GM19455 (cell line): ENCODE measurements around the gene STK32B.

Experiments
- ATAC-seq: cut with Tn5 transposase; IDR thresholded peaks from one replicate; pipeline ENCODE4 v1.9.1; 2021; ENCODE audit not compliant: unreplicated experiment

Gene STK32B

DNA sequence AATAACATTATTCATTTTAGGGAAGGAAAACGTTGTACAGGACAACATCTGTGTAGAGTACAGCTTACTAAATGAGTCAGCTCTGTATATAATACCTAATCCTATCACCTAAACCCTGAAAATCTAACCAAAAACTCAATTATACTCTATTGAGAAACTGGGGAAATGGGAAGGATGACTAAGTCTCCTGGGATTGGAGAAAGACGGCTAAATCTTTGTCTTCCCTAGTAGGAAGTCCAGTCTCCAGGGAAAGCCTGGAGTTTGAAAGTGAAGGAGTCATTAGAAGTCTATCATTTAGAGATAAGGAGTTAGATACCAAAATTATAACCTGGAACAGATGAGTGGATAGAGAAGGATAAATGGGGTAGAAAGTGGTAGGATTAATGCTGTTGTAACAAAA is 286.5 kb downstream of the STK32B start:
- ATAC-seq: no peak

GRCh38 chr4:5338531-5338930 is 287.3 kb downstream of the STK32B start:
- ATAC-seq: no peak

GRCh38 chr4:5340991-5341451 is 289.7 kb downstream of the STK32B start:
- no peak for ATAC-seq

GRCh38 chr4:5341526-5341925 is 290.2 kb downstream of the STK32B start:
- no peak for ATAC-seq

DNA sequence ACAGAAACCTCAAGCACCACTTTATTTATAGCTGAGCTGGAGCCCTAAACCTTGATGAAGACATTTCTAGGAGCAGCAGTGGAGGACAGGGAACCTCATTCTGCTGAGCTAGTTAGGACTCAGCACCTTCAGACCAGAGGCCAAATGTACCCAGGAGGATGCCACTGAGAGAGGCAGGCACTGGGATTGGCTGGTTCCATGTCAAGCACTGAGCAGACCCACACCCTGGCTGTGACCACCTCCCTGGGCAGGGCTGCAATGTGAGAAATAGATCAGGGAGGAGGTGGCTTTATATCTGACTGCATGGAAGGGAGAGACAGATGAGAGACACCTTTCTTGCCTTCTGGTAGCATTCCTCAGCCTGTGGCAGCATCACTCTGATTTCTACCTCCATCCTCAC is 304.6 kb downstream of the STK32B start:
- no peak for ATAC-seq

DNA sequence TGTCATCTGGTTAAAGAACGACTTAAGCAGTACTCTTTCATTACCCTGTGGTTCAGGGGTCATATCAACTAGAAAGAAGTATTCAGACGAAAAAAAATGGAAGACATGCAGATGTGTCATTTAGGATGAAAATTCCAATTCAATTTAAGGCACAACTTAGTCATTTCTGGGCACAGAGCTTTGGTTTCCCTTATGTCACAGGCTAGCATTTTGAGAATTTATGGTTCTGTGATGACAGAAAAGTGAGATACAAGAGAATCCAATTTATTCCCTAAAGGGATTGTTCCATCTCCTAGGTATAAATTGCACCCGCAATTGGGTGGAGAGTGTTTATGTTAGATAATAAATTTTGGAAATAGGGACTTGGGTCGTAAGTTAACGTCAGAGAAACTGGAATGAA is 306.6 kb downstream of the STK32B start:
- ATAC-seq: no peak

GRCh38 chr4:5361968-5362367 is 310.7 kb downstream of the STK32B start:
- ATAC-seq: no peak

GRCh38 chr4:5364406-5364805 is 313.1 kb downstream of the STK32B start:
- no peak for ATAC-seq

DNA sequence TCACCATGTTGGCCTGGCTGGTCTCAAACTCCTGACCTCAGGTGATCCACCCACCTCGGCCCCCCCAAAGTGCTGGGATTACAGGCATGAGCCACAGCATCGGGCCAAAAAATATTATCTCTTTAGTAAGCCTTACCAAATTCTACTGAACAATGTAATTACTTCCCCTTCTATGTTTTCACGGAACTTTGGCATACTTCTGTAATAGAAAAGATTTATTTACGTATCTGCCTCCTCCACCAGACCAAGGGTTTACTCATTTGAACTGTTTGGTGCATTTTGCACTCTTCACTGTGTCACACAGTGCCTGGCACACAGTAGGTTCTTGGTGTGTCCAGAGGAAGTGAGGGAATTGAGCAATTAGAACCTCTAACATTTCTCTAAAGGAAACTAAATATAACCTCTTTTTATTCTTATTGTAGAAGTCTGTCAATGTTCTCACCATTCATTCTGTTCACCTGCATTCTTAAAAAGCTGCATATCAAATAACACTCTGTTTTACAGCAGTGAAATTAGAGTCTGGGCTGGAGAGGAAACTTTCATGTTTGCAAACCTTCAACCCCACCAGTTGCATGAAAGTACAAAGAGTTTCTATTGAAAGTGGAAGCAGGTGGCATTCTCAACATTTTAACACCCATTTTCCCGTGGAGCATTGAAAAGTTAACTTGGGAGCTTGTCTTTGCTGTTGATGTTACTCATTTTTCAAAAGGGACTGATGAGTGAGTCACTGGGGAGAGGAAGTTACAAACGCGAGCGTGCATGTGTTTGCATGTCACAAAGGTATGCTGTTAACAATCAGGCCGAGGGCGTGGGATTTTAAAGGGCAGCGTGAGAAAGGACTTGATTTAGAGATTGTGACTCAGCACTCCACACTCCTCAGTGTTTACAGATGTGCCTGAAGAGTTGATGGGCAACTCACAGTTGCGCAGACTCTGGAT is 314.1 kb downstream of the STK32B start:
- no peak for ATAC-seq

- no peak for ATAC-seq
Measured at GRCh38 chr4:5366009-5366386, 314.7 kb downstream of the STK32B start.

- no peak for ATAC-seq
Measured at GRCh38 chr4:5366421-5366820, 315.1 kb downstream of the STK32B start.

DNA sequence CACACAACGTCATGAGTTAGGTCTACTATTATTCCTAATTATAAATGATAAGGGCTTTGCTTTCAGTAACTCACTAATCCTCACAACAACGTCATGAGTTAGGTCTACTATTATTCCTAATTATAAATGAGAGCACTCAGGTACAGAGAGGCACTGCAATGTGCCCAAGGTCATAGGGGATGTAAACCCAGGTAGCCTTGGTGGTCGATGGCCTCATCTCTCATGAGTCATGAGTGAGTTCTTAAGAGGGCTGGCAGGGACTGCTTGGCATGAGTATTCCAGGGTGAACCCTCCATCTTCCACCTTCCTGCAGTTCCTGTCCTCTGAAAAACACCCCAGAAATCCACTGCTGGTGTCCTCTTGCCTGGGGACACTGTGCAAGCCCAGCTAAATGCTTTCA is 317.1 kb downstream of the STK32B start:
- no peak for ATAC-seq

- ATAC-seq: no peak
Measured at GRCh38 chr4:5370286-5370685, 319.0 kb downstream of the STK32B start.

- ATAC-seq: no peak
Measured at GRCh38 chr4:5371415-5372190, 320.3 kb downstream of the STK32B start.

GRCh38 chr4:5372198-5372597 is 320.9 kb downstream of the STK32B start:
- ATAC-seq: no peak

DNA sequence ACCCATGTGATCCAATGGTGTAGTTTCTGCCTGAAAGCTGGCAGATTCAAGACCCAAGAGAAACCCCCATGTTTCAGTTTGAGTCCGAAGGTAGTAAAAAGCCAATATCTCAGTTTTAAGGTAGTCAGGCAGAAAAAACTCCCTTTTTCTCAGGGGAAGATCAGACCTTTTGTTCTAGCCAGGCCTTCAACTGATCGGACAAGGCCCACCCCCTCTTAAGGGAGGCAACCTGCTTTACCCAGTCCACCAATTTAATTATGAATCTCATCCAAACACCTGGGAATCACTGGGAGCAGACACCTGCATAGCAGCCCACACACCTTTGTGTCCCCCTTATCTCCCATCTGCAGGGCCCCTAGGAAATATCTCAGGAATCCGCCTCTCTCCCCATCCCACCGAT is 322.0 kb downstream of the STK32B start:
- ATAC-seq: no peak

DNA sequence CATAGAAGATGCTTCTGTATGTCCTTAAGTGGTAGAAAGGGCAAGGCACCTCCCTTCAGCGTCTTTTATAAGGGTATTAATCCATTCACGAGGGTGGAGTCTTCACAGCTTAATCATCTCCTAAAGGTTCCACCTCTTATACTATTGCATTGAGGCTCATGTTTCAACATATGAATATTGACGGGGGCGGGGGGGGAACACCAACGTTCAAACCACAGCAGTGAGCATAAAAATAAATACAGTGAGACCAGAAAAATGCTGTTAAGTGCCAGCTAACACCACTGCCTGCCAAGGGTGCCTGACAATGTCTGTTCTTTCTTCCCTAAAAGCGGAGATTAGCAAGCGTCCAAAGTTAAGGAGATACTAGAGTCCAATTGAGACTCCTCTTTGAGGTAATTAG is 323.3 kb downstream of the STK32B start:
- no peak for ATAC-seq

DNA sequence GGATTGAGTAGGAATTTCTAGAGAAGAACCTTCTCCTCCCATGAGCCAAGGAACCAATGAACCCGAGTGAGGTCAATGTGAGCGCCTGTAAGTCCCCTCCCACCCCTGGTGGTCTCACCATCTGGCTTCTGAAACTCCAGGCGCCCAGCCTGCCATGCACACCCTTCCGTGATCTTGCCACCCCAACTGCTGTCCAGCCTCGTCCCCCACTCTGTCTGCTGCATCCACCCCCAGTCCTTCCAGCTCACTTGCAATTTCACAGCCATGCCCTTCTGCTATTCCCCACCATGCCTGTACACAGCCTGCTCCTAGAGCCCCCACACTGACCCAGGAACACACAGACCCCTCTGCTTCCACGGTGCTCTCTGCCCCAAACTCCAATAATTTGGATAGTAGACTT is 323.7 kb downstream of the STK32B start:
- ATAC-seq: no peak

DNA sequence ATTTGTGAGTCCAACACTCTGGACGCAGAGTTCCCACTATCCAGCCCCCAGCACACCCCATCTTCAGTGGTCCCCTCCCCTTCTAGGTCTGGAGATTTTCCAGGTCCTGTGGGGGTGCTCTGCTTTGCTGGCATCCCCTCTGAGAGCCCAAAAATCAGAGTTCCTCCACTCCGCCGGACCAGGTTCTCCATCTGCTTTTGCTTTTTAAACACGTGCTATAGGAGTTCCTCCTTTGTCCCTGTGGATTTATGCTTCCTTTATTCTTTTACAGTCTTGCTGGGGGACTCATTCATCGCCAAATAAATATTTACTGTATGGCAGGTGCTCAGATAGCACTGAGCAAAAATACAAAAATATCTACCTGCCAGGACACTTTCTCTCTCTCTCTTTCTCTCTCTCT is 324.7 kb downstream of the STK32B start:
- no peak for ATAC-seq

- no peak for ATAC-seq
Measured at GRCh38 chr4:5378002-5378401, 326.7 kb downstream of the STK32B start.

- no peak for ATAC-seq
Measured at GRCh38 chr4:5379895-5380294, 328.6 kb downstream of the STK32B start.

DNA sequence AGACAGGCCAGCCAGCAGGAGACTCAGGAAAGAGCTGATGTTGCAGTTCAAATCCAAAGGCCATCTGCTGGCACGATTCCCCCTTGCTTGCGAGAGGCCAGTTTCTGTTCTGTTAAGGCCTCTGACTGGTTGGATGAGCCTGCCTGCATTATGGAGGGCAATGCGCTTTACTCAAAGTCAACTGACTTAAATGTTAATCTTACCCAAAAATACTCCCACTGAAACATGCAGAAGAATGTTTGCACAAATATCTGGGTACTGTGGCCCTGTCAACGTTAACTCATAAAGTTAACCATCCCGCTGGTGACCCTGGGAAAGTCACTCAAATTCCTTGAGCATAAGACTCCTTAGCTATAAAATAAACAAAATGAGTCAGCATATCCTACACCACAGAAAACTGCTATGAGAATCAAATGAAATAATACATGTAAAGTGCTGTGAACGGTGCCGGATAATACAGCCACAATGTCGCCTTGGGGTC is 330.7 kb downstream of the STK32B start:
- no peak for ATAC-seq
